Breast epithelium (tissue), 4 donors: Measurements from ENCODE around the gene AARS2. TPM values are rescaled to one million over a fixed set of nuclear protein-coding genes. Genes with fewer than 3 reads are reported as not detected.
A peak's percentile ranks its signal among the peaks of the same experiment; 100 is the strongest.

ENCODE experiments used
- DNase-seq, 2 donors: peaks; one replicate each; pipeline ENCODE4 v3.0.0-alpha.2; 2019; ENCODE audit warnings: low spot score in 2 of 2
- H3K27ac ChIP-seq, 2 donors: fragments of 200-600 bp; sonication (generic) in 1 of 2; one replicate each; pipeline ENCODE4 v1.5.1; 2016 to 2019; ENCODE audit warnings: mild to moderate bottlenecking in 1 of 2
- H3K27me3 ChIP-seq, 2 donors: fragments of 200-600 bp; sonication (generic) in 1 of 2; one replicate each; pipeline versions ENCODE4 v1.5.1 to v1.6.0; 2017 to 2019; ENCODE audit warnings: control low read depth in 1 of 2, mild to moderate bottlenecking in 1 of 2
- H3K36me3 ChIP-seq: fragments of 200-600 bp; one replicate; pipeline ENCODE4 v1.5.1; 2019
- H3K4me1 ChIP-seq, 2 donors: fragments of 200-600 bp; sonication (generic); one replicate each; pipeline ENCODE4 v1.5.1; 2016 to 2019; ENCODE audit warnings: control low read depth in 1 of 2
- H3K4me3 ChIP-seq, 3 donors: fragments of 200-600 bp; sonication (generic); 1 replicate in 2 of 3; 2 replicates in 1 of 3; pipeline ENCODE4 v1.5.1; 2016 to 2019; ENCODE audit warnings: mild to moderate bottlenecking in 3 of 3, moderate library complexity in 2 of 3
- H3K9me3 ChIP-seq, 2 donors: fragments of 200-600 bp; sonication (generic) in 1 of 2; one replicate each; pipeline ENCODE4 v1.5.1; 2016 to 2019; ENCODE audit warnings: control low read depth in 1 of 2
- POLR2A ChIP-seq: fragments of 450-650 bp; IDR thresholded peaks from one replicate; pipeline ENCODE4 v1.6.1; 2016; ENCODE audit warnings: antibody characterized with exemption, mild to moderate bottlenecking, moderate library complexity
- POLR2AphosphoS5 ChIP-seq, 3 donors: sonication (generic); formaldehyde crosslinking; IDR thresholded peaks; one replicate each; pipeline ENCODE4 v1.6.1; 2017; ENCODE audit warnings: antibody characterized with exemption in 3 of 3
- intact Hi-C: fragments of 100-400 bp; cut with DNase I; formaldehyde crosslinking; loops from one replicate; pipeline ENCODE4 v1.15.1; 2023; ENCODE audit warnings: low total_unique reads
- total RNA-seq, 3 donors: library from RNA; depleted of rRNA; stranded (reverse); fragments of >200 nt; gene quantifications; one replicate each; pipeline ENCODE4 v1.1.0, GENCODE V29; 2016
- TF ChIP-seq, protein P1 (sequence below), 3 donors: fragments of 450-650 bp; IDR thresholded peaks; one replicate each; pipeline ENCODE4 v1.5.1; 2016 to 2017; ENCODE audit warnings: antibody characterized with exemption in 3 of 3, mild to moderate bottlenecking in 3 of 3, moderate library complexity in 3 of 3

Gene AARS2
- total RNA-seq, 3 donors from 2014 or later, result 6.9 to 16.5 (median 12.8) TPM

DNA sequence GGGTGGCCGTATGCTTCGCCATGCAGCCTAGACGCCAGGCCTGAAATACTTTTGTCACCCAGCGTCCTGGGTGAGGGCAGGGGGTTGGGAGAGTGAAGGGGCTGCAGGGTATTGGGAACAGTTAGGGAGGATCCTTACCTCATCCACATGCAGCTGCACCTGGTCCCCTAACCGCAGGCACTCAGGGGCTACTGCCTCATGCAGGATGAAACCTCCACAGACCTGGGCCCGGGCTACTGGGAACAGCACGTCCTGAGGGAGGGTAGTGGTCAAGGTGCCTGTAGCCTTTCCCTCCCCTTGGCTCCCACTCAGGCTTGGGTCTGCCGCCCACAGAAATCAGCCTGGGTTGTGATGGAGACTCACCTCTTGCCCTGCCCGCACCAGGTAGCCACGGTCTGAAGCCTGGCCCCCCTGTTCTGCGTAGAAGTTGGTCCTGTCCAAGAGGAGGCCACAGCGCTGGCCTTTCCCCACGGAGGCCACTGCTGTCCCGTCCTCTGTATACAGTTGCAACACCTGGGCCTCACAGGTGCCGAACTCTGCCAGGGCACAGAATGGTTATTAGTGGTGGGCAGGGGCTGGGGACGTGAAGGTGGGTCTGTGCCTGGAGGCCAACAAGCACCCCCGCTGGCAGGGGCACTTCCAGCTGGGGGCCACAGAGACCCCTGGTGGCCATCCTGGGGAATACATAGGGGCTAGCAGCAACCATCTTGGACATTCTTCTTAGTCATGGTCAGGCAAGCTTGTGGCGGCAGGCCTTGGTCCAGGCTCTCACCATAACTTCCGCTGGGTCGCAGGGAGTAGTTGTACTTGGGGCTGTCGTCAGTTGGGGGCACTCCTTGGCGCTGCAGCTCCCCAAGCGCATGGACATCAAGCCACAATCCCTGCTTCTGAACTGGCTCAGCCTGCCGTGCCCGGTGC, 8.6 kb downstream of the AARS2 start:
- intact Hi-C loops, result no loop called here
- TF ChIP-seq POLR2A (no peak), POLR2AphosphoS5 (IDR thresholded peaks at IDR 0.05) (no peak)
- TF ChIP-seq, protein P1, sequence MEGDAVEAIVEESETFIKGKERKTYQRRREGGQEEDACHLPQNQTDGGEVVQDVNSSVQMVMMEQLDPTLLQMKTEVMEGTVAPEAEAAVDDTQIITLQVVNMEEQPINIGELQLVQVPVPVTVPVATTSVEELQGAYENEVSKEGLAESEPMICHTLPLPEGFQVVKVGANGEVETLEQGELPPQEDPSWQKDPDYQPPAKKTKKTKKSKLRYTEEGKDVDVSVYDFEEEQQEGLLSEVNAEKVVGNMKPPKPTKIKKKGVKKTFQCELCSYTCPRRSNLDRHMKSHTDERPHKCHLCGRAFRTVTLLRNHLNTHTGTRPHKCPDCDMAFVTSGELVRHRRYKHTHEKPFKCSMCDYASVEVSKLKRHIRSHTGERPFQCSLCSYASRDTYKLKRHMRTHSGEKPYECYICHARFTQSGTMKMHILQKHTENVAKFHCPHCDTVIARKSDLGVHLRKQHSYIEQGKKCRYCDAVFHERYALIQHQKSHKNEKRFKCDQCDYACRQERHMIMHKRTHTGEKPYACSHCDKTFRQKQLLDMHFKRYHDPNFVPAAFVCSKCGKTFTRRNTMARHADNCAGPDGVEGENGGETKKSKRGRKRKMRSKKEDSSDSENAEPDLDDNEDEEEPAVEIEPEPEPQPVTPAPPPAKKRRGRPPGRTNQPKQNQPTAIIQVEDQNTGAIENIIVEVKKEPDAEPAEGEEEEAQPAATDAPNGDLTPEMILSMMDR (IDR thresholded peaks at IDR 0.05), result peak; percentile 26 to 47 (median 38)
- H3K36me3 ChIP-seq, result no peaks in the 10 kb centered on the region
- no peaks in the 10 kb centered on the region for H3K9me3 ChIP-seq
- H3K4me1 ChIP-seq, result no peaks in the 10 kb centered on the region
- no peak overlapping the region for H3K27ac ChIP-seq
- no peak for DNase-seq
- H3K27me3 ChIP-seq, result no peaks in the 10 kb centered on the region
- H3K4me3 ChIP-seq, result no peak overlapping the region

DNA sequence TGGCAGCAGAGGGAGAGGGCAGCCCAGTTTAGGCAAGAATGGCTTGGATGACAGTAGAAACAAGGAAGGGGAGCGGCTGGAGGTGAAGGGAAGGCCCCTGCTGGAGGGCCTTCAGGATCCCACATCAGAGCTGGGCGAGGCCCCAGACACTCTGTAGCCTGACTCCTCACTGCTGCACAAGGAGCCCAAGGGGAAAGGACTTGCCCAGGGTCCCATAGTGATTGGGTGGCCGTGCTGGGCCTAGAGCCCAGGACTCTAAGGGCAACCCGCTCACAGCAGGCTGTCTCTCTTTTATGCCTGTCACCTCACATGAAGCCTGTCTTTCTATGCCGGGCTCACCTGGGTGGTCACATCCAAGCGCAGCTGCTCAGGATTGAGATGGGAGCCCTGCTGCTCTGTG, 9.3 kb downstream of the AARS2 start:
- no peak overlapping the region for H3K4me3 ChIP-seq
- TF ChIP-seq POLR2AphosphoS5 (IDR thresholded peaks at IDR 0.05), result no peak
- TF ChIP-seq, protein P1 (IDR thresholded peaks at IDR 0.05), result no peak
- no peak for TF ChIP-seq POLR2A
- no peak overlapping the region for H3K27ac ChIP-seq
- H3K36me3 ChIP-seq, result no peaks in the 10 kb centered on the region
- intact Hi-C loops, result no loop called here
- H3K27me3 ChIP-seq, result no peaks in the 10 kb centered on the region
- DNase-seq, result no peak
- H3K4me1 ChIP-seq, result no peaks in the 10 kb centered on the region
- H3K9me3 ChIP-seq, result no peaks in the 10 kb centered on the region

DNA sequence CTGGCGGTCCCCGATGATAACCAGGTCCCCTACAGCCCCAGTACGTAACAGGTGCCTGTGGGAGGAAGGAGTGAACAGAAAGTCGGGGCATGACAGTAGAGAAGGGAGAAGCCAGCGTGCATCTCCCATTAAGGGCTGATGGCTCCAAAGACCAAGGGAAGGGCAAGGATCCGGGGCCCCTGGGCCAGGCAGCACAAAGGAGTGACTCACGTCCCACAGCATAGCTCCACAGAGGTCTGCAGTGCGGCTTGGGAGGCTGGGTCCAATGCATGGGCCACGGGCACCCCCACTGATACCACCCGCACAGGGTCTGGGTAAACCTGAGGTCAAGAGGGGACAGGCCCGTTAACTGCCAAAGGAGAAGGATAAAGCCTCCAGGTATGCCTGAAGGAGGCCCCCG, 10.3 kb downstream of the AARS2 start:
- intact Hi-C loops, result no loop called here
- no peak overlapping the region for H3K27ac ChIP-seq
- no peak overlapping the region for H3K4me3 ChIP-seq
- no peaks in the 10 kb centered on the region for H3K27me3 ChIP-seq
- no peaks in the 10 kb centered on the region for H3K4me1 ChIP-seq
- no peak for TF ChIP-seq POLR2A
- TF ChIP-seq POLR2AphosphoS5 (IDR thresholded peaks at IDR 0.05), result no peak
- TF ChIP-seq, protein P1 (IDR thresholded peaks at IDR 0.05), result no peak
- DNase-seq, result no peak
- no peaks in the 10 kb centered on the region for H3K36me3 ChIP-seq
- H3K9me3 ChIP-seq, result no peaks in the 10 kb centered on the region

DNA sequence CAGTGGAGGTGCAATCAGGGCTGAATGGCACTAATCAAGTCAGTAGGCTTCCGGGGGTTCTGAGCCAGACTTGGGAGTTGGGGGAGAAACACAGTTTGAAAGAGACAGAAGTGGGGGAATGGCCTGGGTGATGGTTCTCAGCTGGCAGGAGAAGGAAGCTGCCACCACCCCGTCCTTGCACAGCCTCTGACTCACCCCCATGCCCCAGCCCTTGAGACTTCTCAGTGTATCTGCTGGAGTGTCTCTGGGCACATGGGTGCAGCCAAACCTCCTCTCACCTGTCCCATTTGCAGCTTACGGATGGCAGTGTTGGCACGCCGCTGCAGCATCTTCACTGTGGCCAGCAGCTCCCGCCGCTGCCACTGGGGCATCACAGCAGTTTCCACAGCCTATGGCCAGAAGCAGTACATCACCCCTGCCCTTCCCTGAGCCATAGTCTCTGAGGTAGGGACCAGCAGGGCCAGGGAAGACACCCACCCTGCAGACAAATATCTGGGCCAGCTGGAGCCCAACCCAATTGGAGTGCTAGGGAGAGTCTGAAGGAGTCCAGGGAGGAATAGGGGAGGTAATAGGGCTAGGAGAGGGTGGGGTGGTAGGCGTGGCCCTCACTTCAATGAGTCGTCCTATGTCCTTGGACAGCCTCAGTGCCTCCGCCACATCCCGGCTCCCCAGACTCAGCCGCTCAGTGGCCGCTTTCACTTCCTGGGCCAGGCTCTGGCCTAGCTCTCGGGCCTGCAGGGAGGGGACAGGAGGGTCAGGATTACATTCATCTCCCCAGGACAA, 11.2 kb downstream of the AARS2 start:
- H3K27me3 ChIP-seq, result peaks cover 0 to 4% of the 10 kb centered on the region in 2 donors
- no peak for DNase-seq
- H3K4me3 ChIP-seq, result no peak overlapping the region
- peaks cover 0 to 5% of the 10 kb centered on the region in 2 donors for H3K4me1 ChIP-seq
- TF ChIP-seq POLR2A (no peak), POLR2AphosphoS5 (IDR thresholded peaks at IDR 0.05) (no peak)
- TF ChIP-seq, protein P1 (IDR thresholded peaks at IDR 0.05), result no peak
- no peaks in the 10 kb centered on the region for H3K36me3 ChIP-seq
- no peak overlapping the region for H3K27ac ChIP-seq
- no peaks in the 10 kb centered on the region for H3K9me3 ChIP-seq
- intact Hi-C loops, result no loop called here

DNA sequence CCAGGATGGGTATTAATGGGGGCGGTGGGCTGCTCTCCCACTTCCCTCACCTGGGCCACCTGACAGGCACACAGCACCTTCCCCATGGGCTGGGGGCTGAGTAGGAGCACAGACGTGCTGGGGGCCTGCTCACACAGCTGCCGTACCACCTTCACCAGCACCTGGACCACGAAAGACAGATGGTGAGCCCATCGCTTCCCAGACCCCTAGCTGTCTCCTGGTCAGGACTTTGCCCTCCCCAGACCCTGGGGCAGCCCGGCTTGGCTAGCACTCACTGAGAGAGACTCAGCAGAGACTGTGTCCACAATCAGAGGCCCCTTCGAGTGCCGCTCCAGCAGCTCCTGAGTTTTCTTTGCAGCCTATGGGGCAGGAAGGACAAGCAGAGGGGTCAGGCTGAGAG, 12.0 kb downstream of the AARS2 start:
- Histone ChIP-seq H3K4me3 (no peak overlapping the region), H3K27me3 (peaks cover 0 to 11% of the 10 kb centered on the region in 2 donors), H3K9me3 (no peaks in the 10 kb centered on the region), H3K36me3 (no peaks in the 10 kb centered on the region), H3K27ac (no peak overlapping the region), H3K4me1 (peaks cover 0 to 5% of the 10 kb centered on the region in 2 donors)
- intact Hi-C loops, result no loop called here
- TF ChIP-seq POLR2A (no peak), POLR2AphosphoS5 (IDR thresholded peaks at IDR 0.05) (no peak)
- TF ChIP-seq, protein P1 (IDR thresholded peaks at IDR 0.05), result no peak
- DNase-seq, result no peak
